Inflammatory macrophage treated with lipopolysaccharide for 1 hour (primary cell): Measurements from ENCODE around the gene TOMM40L.

Source experiments
- DNase-seq, 2 donors: peaks; one replicate each; pipeline ENCODE4 v3.0.0-alpha.2; 2020 to 2022

The TOMM40L gene

GRCh38 chr1:161225534-161226319 is at the start of gene TOMM40L:
Gene TOMM40L, plus strand, starts transcription at chr1:161226060. Its CDS starts 430 bp downstream, at chr1:161226490.
- DNase-seq = peak; percentile 99 to 100

- DNase-seq = no peak
These were observed 49.3 kb upstream of the TOMM40L start for GRCh38 chr1:161176468-161177111.

DNA sequence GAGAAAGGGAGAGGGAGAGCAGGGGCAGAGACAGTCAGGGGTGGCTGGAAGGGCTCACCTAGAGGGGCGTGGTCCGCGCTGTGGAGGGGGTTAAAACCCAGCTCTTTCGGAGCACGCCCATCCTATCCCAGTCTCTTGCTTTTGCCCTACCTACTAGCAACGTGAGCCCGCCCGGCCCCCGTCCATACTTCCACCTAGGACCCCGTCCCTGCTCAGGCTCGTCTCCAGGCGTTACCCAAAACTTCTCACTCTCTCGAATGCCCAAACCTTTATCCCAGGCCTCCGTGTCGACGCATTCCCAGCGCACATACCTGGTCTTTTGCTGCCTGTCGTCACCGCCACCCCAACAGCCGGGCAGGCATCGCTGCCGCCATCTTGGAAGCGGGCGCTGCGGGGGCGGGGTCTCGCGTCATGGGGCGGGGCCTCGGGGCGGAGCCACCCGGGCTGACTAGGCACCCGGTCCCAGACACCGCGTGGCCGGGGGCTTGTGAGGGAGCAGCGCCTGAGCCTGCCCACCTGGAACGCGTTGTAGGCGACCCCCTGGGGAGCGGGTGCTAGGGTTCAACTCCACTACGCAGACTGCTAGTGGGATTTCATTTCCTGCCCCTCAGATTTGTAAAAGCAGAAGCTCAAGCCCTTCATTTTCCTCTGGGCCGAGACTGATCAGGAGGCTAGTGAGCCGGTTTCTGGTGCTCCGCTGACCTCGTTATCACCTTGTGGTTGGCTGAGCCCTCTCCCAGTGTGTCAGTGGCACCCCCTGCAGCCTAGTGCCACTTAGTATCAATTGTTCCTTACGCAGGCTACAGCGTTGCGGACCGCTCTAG is 48.5 kb upstream of the TOMM40L start, which contains the start of gene B4GALT3:
Gene B4GALT3, minus strand, starts transcription at position 396 of the 824 bp plus-strand sequence. CDS start 1,447 bp downstream, outside the sequence.
- DNase-seq = peak; percentile 75 to 94

DNA sequence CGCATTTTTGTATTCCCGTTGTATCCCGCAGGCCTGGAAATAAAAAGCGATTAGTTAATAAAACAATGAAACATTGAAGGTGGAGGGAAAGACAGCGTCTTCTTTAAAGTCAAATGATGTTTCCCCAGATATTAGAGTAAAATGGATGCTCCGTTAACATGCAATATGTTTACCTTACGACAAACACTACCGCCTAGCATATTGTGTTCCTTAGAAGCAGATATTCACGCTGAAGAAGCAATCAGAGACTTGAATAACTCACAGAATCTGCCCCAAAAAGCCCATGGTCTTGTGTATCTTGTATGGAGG is 48.0 kb upstream of the TOMM40L start:
- no peak for DNase-seq

DNA sequence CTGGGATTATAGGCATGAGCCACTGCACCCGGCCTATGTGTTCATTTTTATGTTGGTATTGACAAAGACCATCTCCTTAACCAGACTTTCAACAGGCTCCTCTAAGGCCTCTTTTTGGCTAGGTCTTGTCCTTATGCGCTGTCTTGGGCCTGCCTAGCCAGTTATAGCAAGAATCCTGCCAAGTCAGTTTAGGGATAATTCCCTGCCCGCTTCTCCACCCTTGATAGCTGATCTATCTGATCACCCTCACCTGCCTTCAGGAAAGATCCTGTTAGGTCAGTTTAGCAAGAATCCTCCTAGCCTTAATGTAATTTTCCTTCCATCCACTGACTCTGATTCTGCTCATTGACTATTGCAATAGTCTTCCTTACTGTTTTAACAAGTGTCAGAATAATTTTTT is 46.2 kb upstream of the TOMM40L start:
- no peak for DNase-seq

- DNase-seq = peak in 1 of 2 donors; percentile 41
These were observed 45.2 kb upstream of the TOMM40L start for GRCh38 chr1:161180639-161181038.

DNA sequence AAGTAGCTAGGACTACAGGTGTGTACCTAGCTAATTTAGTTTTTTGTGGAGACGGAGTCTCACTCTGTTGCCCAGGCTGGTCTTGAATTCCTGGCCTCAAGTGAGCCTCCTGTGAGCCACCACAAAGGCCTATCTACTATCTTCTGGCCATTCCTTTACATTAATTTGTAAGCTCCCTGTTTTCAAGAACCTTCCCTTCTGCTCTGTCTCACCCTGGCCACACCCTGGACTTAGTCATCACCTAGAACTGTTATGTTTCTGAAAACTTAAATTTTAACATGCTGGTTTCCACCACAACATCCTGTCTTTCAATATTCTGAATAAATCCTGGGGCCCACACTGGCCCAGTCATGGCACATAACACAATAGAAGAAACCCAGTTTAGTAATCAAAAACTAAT is 43.6 kb upstream of the TOMM40L start:
- peak; percentile 27 to 42 for DNase-seq

GRCh38 chr1:161185282-161185682 is 40.6 kb upstream of the TOMM40L start:
- peak; percentile 88 to 94 for DNase-seq

GRCh38 chr1:161185732-161186311 is 40.0 kb upstream of the TOMM40L start:
- DNase-seq = peak; percentile 74 to 88

DNA sequence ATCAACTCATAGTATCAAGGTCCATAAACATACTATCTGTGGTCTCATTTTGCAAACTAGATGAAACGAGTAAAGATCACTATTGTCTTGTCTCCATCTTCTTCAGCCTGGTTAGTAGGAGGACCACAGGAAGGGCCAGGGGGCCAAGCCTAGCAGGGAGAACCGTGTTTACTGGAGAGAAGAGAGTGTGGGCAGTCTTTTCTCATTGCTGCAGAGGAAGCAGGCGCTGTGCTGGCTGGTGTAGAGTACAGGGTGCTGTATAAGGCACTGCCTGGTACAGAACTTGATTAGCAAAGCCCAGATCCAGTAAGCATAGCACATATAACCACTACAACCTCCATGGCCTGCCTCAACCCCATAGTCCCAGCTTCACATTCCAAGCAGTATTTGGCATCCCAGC is 38.5 kb upstream of the TOMM40L start:
- no peak for DNase-seq

GRCh38 chr1:161188381-161188780 is 37.5 kb upstream of the TOMM40L start:
- no peak for DNase-seq

- DNase-seq = no peak
These were observed 36.8 kb upstream of the TOMM40L start for GRCh38 chr1:161189036-161189435.

GRCh38 chr1:161190962-161191521 is 34.8 kb upstream of the TOMM40L start:
- DNase-seq = no peak

- no peak for DNase-seq
These were observed 33.9 kb upstream of the TOMM40L start for GRCh38 chr1:161191971-161192370.

- peak; percentile 62 to 86 for DNase-seq
These were observed 33.1 kb upstream of the TOMM40L start for GRCh38 chr1:161192476-161193465.

DNA sequence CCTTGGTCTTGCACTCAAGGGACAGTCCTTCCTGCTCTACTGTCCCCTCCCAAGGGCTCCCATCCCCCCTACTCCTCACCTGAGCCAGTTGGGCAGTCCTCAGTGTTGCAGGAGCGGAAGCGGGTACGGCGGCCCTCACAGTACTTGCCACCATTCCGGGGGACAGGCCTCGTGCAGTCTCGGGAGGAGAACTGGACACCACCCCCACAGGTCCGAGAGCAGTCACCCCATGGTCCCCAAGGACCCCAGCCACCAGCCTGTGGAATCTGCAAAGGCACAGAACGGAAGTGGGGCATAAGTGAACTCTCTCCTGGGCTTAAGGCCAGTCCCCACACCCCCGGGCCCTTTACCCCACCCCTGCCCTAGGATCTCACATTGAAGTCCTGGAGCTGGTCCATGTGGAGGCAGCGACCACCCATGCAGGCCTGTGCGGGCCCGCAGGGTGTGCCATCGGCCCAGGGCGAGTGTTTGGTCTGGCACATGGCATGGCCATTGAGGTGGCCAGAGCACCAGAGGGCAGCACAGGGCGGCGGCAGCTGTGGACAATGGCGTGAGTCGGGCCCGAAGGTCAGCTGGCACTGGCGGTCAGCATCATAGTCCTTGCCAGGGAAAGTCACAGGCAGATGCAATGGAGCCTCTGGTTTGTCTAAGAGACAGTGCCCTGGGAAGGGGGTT is 32.2 kb upstream of the TOMM40L start:
- no peak for DNase-seq

GRCh38 chr1:161195171-161195570 is 30.7 kb upstream of the TOMM40L start:
- peak; percentile 61 to 64 for DNase-seq

GRCh38 chr1:161196111-161196510 is 29.7 kb upstream of the TOMM40L start:
- no peak for DNase-seq

GRCh38 chr1:161196521-161197451 is 29.1 kb upstream of the TOMM40L start:
- no peak for DNase-seq
